GM12874 (cell line): Measurements from ENCODE around the gene TRAPPC2L.

Source experiments
- TF ChIP-seq, protein P1 (sequence below): IDR thresholded peaks from 2 replicates; pipeline ENCODE4 v1.5.1; 2011; ENCODE audit warnings: low read depth, mild to moderate bottlenecking, control low read depth, low read length, moderate library complexity; ENCODE audit not compliant: insufficient read depth

TRAPPC2L gene

DNA sequence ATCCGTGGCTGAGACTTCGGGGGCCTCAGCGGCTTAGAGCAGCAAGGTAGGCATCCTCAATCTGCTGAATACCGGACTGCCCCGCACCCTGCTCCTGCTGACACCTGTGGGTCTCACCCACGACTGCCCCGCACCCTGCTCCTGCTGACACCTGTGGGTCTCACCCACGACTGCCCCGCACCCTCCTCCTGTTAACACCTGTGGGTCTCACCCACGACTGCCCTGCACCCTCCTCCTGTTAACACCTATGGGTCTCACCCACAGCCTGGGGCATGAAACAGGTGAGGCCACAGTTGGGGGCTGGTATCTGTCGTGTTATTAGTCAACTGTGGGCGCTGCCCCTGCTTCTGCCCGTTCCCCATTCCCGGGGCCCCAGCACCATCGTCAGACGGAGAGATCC is 45.8 kb downstream of the TRAPPC2L start:
- TF ChIP-seq, protein P1, sequence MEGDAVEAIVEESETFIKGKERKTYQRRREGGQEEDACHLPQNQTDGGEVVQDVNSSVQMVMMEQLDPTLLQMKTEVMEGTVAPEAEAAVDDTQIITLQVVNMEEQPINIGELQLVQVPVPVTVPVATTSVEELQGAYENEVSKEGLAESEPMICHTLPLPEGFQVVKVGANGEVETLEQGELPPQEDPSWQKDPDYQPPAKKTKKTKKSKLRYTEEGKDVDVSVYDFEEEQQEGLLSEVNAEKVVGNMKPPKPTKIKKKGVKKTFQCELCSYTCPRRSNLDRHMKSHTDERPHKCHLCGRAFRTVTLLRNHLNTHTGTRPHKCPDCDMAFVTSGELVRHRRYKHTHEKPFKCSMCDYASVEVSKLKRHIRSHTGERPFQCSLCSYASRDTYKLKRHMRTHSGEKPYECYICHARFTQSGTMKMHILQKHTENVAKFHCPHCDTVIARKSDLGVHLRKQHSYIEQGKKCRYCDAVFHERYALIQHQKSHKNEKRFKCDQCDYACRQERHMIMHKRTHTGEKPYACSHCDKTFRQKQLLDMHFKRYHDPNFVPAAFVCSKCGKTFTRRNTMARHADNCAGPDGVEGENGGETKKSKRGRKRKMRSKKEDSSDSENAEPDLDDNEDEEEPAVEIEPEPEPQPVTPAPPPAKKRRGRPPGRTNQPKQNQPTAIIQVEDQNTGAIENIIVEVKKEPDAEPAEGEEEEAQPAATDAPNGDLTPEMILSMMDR, result no peak

DNA sequence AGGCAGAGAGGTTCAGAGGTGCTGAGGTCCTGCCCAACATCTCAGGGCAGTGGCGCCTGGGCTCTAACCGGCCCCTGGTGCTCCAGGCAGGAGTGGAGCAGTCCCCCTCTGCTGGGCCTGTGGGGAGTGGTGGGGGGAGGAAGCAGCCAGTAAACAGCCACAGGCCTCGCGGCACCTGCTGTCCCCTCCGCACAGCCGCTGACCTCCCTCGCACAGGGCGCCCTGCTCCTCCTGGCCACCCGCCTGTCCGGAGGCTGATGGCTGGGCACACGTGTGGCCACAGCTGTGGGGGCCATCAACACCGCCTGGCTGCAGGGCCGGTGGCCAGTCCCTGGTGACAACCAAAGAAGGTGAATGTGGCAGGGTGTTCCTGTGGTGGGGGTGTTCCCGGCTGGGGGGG is 46.3 kb downstream of the TRAPPC2L start:
- TF ChIP-seq, protein P1, result no peak

DNA sequence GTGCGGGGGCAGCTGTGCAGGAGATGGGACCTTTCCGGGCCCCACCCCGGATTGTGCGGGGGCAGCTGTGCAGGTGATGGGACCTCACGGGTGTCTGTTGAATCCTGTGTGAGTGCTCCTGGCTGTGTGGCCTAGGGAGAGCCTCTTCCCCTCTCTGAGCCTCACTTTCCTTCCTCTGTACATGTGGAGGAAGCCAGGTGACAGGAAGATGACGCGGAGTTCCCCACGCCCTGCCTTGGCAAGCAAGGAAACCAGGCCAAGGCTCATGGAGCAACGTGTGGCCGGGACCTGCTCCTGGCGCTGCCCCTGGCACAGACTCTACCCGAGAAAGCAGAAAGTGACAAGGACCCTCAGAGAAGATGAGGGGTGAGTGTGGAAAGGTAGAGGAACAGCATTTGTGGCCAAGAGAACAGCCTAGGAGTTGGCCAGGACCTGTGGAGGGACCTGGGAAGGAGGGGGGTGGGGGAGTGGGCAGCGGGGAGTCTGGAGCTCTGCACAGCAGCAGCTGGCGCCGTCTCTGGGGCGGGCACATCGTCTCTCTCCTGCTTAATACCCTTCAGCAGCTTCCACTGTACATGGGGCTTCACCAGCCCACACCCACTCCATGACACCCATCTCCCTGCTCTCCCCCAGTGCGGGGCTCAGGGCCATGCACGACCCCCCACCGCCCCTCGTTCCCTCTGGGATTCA is 47.9 kb downstream of the TRAPPC2L start:
- TF ChIP-seq, protein P1, result no peak

DNA sequence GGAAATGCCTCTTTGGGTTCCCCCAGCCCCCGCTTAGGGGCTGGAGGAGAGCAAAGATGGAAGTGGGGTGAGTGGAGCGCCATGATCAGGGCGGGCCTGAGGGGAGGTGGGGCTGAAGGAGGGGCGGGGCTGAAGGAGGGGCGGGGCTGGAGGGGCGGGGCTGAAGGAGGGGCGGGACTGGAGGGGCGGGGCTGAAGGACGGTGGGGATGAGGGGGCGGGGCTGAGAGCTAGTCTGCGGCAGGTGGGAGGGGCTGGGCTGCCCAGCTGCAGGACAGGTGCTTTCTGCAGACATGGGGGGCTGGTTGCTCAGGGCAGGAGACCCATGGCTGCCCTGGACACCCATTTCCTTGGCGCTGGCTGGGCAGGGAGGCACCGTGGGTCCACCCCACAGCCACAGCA is 48.6 kb downstream of the TRAPPC2L start:
- TF ChIP-seq, protein P1, result no peak

DNA sequence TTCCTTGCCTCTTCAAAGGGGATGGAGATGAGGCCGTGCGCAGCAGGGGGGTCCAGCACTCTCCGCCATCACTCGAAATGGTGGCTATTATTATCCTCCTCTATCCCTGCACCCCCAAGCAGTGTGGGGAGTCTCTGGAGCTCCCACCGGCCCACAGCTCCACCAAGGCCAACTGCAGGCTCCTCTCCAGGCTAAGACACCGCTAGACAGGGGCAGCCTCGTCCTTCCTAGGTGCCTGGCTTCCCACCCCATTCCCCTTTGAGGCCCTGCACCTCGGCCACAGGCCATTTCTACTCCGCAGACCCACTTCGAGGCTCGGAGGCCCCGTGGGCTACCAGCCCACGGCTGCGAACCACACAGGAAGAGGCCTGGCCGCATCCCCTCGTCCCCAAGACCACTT is 49.1 kb downstream of the TRAPPC2L start:
- TF ChIP-seq, protein P1, result no peak

DNA sequence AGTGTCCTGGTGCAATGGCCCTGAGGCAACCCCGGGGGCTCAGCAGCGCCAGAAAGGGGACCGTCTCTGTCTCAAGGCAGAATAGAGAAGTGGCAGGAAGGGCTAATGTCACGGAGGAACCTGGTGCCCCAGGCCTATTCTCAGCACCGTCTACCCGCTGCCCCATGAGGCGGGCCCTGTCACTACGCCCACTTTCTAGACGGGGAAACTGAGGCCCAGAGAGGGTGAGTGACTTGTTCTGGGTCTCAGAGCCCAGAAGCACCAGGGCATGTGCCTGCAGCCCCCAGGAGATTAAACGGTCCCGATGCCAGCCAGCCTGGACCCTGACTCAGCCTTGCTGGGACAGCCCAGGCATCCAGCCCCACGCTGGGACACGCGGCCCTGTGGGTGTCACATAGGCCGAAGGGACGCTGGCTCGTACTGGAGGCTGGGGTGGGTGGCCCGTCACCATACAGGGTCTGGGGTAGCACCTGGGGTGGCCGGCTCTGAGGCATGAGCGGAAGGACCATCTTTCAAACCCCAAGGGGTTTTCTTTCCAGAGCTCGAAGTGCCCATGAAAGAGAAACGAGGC is 49.7 kb downstream of the TRAPPC2L start:
- TF ChIP-seq, protein P1, result no peak

DNA sequence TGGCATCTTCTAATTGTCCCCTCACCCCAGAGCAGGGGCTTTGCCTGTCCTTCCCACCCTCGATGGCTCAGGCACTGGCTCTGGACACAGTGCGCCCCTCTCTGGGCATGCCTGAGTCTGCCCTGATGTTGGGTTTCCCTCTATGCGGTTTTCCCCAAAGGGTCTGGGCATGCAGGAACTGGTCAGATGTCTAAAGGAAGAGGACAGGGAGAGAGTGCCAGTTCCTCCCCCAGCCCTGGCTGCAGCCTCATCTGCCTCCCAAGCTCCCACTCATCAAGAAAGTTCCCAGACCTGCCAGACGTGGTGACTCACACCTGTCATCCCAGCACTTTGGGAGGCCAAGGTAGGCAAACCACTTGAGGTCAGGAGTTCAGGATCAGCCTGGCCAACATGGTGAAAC is 50.8 kb downstream of the TRAPPC2L start:
- TF ChIP-seq, protein P1, result no peak
